ENCODE measurements around the gene LGALS4. TPM values are rescaled to one million over a fixed set of nuclear protein-coding genes. Genes with fewer than 3 reads are reported as not detected.

Gene LGALS4
- total and polyA plus RNA-seq, 9 of the 15 experiments (the other 6 are each of a cell fraction or from before 2014, with no cell fraction given), result 0.08 to 1.1 (median 0.30) TPM; not detected in 3

DNA sequence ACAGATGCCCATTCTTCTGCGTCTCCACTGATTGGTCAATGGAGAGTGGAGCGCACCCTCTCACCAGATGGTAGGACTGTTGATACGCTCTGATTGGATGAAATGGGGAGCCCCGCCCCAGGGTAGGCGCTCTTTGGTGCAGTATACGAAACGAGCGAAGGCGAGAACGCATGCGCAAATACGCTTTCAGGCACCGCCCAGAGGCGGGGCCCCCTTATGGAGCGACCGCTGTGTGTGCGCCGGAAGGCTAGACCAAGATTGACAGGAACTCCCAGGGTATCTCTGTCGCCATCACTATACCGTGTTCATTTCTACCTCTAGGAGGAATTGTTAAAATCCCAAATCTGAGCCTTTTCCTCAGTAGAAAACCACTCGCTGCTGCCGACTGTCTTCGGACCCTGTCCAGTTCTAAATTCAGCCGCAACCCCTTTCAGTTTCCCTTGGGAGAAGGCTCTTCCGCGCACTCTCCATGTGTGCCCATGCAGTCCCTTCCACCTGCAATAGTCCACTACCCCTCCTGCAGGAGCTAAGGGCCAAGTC, 37.8 kb upstream of the LGALS4 start (continued):
- TF ChIP-seq ZBED1 (IDR thresholded peaks at IDR 0.05) (no peak), ILF3 (IDR thresholded peaks at IDR 0.05; ENCODE audit: borderline replicate concordance) (no peak), RAD21 (CRISPR knock-in tag; conservative IDR thresholded peaks at IDR 0.05 in 1 of 2, IDR thresholded peaks at IDR 0.05 in 1 of 2) (peak in 1 of 2 experiments; percentile 14; a peak in 2 of 4 replicates), TAF7 (tag; IDR thresholded peaks at IDR 0.05) (0 out of 2 replicates have a peak, but pooled peaks have one; percentile 43), SIN3B (IDR thresholded peaks at IDR 0.05; ENCODE audit: low read depth) (peak; percentile 69), ELF2 (CRISPR knock-in tag; IDR thresholded peaks at IDR 0.05) (peak; percentile 82), NFRKB (IDR thresholded peaks at IDR 0.05; ENCODE audit: low read depth) (peak; percentile 7; the same call in 1 of the 2 replicates), CREB1 (IDR thresholded peaks at IDR 0.05) (peak; percentile 92), CREB1 (CRISPR knock-in tag; IDR thresholded peaks at IDR 0.05) (peak; percentile 93), ZNF696 (CRISPR knock-in tag; conservative IDR thresholded peaks at IDR 0.05) (no peak), LEF1 (IDR thresholded peaks at IDR 0.05) (no peak), TOE1 (IDR thresholded peaks at IDR 0.05; ENCODE audit: borderline replicate concordance) (no peak), TOE1 (CRISPR knock-in tag; IDR thresholded peaks at IDR 0.05; ENCODE audit: borderline replicate concordance, low read depth) (no peak), ELF1 (tag; IDR thresholded peaks at IDR 0.05) (peak; percentile 89), SMAD4 (CRISPR knock-in tag; conservative IDR thresholded peaks at IDR 0.05) (0 out of 2 replicates have a peak, but pooled peaks have one; percentile 12), ZNF165 (CRISPR knock-in tag; IDR thresholded peaks at IDR 0.05; ENCODE audit: borderline replicate concordance) (no peak), ZNF232 (CRISPR knock-in tag; IDR thresholded peaks at IDR 0.05) (no peak), HDAC1 (IDR thresholded peaks at IDR 0.05) (peak in 1 of 2 experiments; percentile 77; a peak in 2 of 4 replicates), HDGF (IDR thresholded peaks at IDR 0.05) (no peak), HDAC2 (IDR thresholded peaks at IDR 0.05) (peak; percentile 73), CBX1 (IDR thresholded peaks at IDR 0.05; ENCODE audit: low read depth) (no peak), PHF21A (IDR thresholded peaks at IDR 0.05; ENCODE audit: borderline replicate concordance, low read depth) (peak; percentile 47; the same call in 1 of the 2 replicates), GABPA (tag; conservative IDR thresholded peaks at IDR 0.05; ENCODE audit: low read depth) (peak; percentile 93), HCFC1 (IDR thresholded peaks at IDR 0.05; ENCODE audit: low read depth, low read length) (peak; percentile 56; the same call in 1 of the 2 replicates), ZNF764 (CRISPR knock-in tag; IDR thresholded peaks at IDR 0.05; ENCODE audit: low read depth) (no peak)
- TF ChIP-seq, protein P1, sequence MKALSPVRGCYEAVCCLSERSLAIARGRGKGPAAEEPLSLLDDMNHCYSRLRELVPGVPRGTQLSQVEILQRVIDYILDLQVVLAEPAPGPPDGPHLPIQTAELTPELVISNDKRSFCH (CRISPR knock-in tag; IDR thresholded peaks at IDR 0.05), result no peak
- TF ChIP-seq, protein P1 (tag; IDR thresholded peaks at IDR 0.05), result no peak
- TF ChIP-seq, protein P2, sequence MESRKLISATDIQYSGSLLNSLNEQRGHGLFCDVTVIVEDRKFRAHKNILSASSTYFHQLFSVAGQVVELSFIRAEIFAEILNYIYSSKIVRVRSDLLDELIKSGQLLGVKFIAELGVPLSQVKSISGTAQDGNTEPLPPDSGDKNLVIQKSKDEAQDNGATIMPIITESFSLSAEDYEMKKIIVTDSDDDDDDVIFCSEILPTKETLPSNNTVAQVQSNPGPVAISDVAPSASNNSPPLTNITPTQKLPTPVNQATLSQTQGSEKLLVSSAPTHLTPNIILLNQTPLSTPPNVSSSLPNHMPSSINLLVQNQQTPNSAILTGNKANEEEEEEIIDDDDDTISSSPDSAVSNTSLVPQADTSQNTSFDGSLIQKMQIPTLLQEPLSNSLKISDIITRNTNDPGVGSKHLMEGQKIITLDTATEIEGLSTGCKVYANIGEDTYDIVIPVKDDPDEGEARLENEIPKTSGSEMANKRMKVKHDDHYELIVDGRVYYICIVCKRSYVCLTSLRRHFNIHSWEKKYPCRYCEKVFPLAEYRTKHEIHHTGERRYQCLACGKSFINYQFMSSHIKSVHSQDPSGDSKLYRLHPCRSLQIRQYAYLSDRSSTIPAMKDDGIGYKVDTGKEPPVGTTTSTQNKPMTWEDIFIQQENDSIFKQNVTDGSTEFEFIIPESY (CRISPR knock-in tag; IDR thresholded peaks at IDR 0.05), result no peak
- TF ChIP-seq, protein P3, sequence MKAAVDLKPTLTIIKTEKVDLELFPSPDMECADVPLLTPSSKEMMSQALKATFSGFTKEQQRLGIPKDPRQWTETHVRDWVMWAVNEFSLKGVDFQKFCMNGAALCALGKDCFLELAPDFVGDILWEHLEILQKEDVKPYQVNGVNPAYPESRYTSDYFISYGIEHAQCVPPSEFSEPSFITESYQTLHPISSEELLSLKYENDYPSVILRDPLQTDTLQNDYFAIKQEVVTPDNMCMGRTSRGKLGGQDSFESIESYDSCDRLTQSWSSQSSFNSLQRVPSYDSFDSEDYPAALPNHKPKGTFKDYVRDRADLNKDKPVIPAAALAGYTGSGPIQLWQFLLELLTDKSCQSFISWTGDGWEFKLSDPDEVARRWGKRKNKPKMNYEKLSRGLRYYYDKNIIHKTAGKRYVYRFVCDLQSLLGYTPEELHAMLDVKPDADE (conservative IDR thresholded peaks at IDR 0.05; ENCODE audit: control insufficient read depth, low read depth, low read length), result 0 out of 2 replicates have a peak, but pooled peaks have one; percentile 49
